GM21528 (cell line): ENCODE data around the gene MYL9.

Experiments used
- ATAC-seq: cut with Tn5 transposase; IDR thresholded peaks from one replicate; pipeline ENCODE4 v1.9.1; 2021; ENCODE audit warnings: mild to moderate bottlenecking, moderate library complexity; ENCODE audit not compliant: unreplicated experiment, low FRiP score

Gene MYL9

DNA sequence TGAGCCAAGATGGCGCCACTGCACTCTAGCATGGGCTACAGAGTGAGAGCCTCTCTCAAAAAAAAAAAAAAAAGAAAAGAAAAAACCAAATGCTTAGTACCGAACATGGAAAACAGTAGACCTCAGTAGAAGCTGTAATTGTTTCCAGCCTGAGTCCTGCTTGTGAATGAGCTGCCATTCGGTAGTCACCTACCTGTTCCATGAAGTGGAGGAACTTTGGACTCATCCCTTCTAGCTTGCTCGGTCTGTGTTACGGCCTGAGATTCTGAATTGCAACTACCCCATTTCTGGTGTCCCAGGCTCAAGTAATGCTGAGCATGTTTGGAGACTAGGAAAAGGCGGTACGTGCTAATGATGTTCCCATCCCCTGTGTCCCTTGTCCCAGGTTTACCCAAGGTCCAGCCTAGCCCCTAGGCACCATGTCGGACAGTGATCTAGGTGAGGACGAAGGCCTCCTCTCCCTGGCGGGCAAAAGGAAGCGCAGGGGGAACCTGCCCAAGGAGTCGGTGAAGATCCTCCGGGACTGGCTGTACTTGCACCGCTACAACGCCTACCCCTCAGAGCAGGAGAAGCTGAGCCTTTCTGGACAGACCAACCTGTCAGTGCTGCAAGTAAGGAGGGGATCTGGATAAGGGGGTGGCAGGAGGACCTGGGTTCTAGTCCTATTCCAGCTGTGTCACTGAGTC is 37.2 kb downstream of the MYL9 start:
- no peak for ATAC-seq

- no peak for ATAC-seq
These were observed 38.8 kb downstream of the MYL9 start for GRCh38 chr20:36579996-36580545.

- ATAC-seq, result no peak
These were observed 41.0 kb downstream of the MYL9 start for GRCh38 chr20:36582322-36582721.

- no peak for ATAC-seq
These were observed 41.5 kb downstream of the MYL9 start for GRCh38 chr20:36582821-36583220.

GRCh38 chr20:36584018-36584481 is 42.7 kb downstream of the MYL9 start:
- no peak for ATAC-seq

GRCh38 chr20:36585410-36586125 is 44.2 kb downstream of the MYL9 start:
- no peak for ATAC-seq

DNA sequence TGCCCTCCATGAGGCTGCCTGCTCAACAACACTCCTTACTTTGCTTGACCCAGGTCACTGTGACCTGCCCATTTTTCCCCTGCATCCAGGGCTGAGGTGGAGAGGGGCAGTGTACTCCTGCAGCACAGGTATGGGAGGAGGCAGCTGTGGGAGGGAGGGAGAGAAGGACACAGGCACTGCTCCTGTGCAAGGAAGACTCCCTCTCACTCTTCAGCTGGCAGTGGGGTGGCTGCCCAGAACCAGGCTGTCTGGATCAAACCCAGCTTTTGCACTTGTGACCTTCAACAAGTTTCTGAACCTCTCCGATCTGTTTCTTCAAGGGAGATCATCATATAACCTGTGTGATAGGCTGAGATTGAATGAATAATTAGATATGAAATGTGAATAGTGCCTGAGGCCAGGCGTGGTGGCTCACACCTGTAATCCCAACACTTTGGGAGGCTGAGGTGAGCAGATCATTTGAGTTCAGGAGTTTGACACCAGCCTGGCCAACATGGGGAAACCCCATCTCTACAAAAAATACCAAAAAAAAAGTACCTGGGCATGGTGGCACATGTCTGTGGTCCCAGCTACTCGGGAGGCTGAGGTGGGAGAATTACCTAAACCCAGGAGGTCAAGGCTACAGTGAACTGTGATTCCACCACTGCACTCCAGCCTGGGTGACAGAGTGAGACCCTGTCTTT is 46.2 kb downstream of the MYL9 start:
- no peak for ATAC-seq

GRCh38 chr20:36591281-36591680 is 50.0 kb downstream of the MYL9 start:
- no peak for ATAC-seq

DNA sequence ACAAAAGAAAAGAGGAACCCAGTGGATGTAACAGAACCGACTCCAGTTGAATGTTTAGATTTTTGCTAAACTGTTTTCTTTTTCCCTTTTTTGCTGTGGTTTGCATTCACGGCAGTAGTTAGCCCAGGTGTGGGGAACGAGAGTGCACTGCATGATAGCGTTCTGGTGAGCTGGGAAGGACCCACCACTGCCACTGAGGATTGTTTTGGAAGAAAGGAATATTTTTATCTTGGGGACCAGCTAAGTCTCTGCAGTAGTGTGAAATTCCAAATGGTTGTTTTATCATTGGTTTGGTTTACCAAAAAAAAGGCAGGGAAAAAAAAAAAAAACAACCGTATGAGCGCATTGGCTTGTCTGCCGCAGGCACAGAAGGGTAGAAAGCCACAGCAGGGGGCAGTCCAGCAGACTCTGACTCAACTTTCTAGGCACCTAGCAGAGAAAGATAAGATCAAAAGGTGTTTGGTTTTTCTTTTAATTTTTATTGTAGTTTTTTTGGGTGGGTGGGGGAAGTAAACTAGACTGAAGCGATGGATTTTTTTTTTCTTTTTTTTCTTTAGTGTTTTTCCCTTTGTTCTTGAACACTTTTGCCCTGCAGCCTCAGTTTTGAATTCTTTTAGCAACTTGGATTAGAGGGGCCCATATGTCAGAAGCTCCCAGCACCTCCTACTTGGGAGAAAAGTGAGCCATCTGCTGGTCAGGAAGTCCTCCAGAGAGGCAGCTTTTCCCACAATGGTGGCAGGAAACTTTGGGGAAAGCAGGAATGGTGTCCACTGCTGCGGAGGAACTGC is 50.7 kb downstream of the MYL9 start:
- ATAC-seq, result no peak

GRCh38 chr20:36593347-36593929 is 52.1 kb downstream of the MYL9 start:
- ATAC-seq, result no peak

GRCh38 chr20:36599912-36600345 is 58.6 kb downstream of the MYL9 start:
- ATAC-seq, result no peak
